Umbilical cord (tissue), 2 donors: Measurements from ENCODE around the gene NPIPB9. TPM values are rescaled to one million over a fixed set of nuclear protein-coding genes. Genes with fewer than 3 reads are reported as not detected.
"Not testable (repeated sequence)": the region's sequence is repeated elsewhere in the genome, so short reads cannot be mapped to it uniquely, and the experiment has no call there.

Source experiments
- DNase-seq: peaks from one replicate; pipeline ENCODE4 v3.0.0-alpha.2; 2015; ENCODE audit warnings: low spot score
- total RNA-seq: library from RNA; depleted of rRNA; stranded (reverse); fragments of >200 nt; gene quantifications from one replicate; pipeline ENCODE4 v1.2.3, GENCODE V29; 2014; ENCODE audit warnings: low replicate concordance; ENCODE audit not compliant: insufficient read depth

Gene NPIPB9
- total RNA-seq = 6.0 TPM

DNA sequence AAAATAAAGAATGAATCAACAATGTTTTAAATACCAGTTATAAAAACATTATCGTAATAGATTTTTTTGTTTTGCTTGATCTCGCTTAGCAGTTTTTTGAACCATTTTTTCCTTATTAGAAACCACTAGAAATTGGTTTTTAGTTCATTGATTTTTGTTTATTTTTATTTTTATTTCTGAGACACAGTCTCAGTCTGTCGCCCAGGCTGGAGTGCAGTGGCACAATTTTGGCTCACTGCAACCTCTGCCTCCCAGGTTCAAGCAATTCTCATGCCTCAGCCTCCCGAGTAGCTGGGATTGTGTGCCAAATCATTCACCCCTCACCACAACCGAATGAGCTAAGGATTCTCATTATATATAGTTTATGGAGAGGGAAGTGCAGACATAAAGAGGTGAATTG, at the start of gene NPIPB9:
TSS of gene NPIPB9 (plus strand) at position 301 of the 400 bp plus-strand sequence.
- not testable (repeated sequence) for DNase-seq

DNA sequence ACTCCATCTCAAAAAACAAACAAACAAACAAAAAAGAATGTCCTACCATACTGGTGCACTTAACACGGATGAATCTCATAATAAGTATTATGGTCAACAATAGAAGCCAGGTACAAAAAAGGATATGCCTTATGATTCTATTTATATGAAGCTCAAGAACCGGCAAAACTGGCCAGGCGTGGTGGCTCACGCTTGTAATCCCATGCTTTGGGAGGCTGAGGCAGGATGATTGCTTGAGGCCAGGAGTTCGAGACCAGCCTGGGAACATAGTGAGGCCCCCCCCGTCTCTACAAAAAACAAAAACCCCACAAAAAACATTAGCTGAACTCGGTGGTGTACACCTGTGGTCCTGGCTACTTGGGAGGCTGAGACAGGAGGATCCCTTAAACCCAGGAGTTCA, 47.3 kb upstream of the NPIPB9 start:
- DNase-seq = not testable (repeated sequence)

DNA sequence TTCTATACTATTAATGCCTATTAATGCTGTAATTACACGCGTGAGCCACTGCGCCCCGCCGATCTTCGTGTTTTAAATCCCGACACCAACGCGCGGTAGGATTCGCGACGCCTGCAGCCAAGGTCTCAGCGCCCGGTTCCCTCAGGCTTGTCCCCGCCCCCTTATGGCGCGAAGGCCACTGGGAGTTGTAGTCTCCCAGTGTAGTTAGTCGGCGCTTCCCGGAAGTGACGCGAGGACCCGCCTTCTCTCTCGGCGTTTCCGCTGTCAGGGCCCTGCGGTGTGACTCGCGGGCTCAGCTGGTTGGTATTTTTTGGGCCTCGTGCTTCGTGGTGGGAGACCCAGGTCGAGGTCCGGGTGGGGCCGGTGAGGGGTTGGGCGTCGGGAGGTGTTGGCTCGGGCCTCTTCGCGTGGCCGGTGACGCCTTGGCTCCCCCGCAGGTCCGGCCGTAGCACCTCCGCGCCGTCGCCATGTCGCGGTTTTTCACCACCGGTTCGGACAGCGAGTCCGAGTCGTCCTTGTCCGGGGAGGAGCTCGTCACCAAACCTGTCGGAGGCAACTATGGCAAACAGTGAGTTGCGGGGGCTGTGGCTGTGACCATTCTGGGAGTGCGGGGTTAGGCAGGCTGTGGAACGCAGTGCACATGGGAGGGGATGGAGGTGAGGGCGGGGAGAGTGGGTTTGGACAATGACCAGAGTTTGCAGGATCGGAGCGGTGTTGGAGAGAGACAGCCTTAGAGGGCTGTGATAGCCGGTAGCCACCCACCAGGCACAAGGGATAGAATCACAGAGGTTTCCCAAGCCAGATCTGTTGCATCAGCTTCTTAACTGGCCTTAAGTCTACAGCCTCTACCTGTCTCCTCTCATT, 40.1 kb upstream of the NPIPB9 start, which contains the start of gene EIF3C:
TSS of gene EIF3C (plus strand) at position 245 of the 864 bp plus-strand sequence. CDS start at position 468, 223 bp downstream.
- not testable (repeated sequence) for DNase-seq

DNA sequence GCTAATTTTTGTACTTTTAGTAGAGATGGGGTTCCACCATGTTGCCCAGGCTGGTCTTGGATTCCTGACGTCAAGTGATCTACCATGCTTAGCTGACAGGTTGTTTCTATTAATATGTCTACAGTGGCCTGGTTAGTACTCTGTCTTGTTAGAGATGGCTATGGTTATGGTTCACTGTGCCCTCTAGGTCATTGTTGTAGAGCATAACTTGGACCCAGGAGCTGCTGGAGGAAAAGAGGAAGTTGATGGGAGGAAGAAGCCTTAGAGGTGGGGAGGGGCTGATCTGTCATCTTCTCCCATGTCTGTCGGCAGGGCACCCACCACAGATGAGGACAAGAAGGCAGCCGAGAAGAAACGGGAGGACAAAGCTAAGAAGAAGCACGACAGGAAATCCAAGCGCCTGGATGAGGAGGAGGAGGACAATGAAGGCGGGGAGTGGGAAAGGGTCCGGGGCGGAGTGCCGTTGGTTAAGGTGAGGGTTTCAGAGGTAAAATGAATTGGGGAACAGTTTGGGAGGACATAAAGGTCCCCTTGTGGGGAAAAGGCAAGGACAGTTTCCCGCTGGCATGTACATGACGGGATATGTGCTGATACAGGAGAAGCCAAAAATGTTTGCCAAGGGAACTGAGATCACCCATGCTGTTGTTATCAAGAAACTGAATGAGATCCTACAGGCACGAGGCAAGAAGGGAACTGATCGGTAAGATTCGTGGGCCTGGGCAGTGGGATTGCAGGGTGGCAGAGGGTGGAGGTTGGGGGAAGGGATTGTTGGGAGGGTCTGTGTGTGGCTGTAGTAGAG, 28.5 kb upstream of the NPIPB9 start:
- not testable (repeated sequence) for DNase-seq

DNA sequence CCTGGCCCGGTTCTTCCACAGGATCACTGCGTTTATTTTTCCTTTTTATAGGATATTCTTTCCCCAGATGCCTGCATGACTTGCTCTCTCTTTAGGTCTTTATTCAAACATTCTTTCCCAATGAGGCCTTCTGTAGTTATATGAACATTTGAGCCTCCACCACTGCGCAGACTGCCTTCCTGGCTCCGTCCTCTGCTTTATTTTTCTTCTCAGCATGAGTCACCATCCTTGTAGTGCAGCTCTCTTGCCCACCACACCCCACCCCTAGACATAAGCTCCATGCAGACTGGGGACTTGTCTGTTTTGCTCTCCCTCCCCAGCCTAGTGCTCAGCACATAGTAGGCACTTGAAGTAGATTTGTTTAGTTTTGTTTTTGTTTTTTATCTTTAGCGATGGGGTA, 20.3 kb upstream of the NPIPB9 start:
- not testable (repeated sequence) for DNase-seq

DNA sequence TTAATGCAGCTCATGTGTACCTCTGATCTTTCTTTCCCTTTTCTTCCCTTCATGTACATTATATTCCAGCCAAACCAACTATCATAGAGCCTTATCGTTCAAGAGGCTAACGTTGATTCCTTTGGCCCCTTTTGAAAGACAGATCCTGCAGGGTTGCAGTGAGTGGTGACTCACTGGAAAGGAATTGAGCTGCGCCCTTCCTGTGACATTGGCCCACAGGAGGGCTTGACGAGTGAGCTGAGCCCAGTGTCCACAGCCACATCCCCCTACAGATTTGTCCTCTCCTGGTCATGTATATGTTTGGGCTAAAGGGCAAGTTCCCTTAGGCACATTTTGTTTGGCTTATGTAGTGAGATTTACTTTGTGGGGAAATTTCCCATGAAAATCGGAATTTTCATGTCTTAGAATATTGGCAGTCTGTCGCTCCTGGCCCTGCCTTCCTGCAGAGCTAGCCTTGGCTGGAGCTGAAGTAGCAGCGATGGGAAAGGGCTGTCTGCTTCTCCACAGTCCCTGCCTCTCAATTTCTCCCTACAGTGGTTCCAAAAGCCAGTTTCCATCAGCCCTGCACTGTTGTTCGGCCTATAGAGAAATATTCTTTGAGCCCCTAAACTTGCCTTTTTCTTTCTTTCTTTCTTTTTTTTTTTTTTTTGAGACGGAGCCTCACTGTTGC, 19.0 kb upstream of the NPIPB9 start:
- DNase-seq = not testable (repeated sequence)

DNA sequence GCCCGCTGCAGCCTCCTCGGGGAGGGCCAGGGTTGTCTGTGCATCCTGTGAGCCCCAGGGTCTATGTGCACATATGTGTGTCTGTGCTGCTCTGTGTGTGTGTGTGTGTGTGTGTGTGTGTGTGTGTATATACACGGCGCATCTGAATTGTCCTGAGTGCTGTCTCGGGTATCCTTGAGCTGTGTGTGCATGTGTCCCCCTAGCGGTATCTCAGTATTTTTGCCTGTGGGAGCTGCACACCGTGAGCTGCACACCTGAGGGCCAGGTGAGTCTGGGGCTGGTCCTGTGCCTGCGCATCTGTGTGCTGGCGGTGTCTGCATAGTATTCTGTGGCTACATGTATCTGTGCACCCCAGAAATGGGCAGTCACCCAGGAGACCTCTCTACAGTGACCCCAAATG, 11.8 kb upstream of the NPIPB9 start:
- not testable (repeated sequence) for DNase-seq

DNA sequence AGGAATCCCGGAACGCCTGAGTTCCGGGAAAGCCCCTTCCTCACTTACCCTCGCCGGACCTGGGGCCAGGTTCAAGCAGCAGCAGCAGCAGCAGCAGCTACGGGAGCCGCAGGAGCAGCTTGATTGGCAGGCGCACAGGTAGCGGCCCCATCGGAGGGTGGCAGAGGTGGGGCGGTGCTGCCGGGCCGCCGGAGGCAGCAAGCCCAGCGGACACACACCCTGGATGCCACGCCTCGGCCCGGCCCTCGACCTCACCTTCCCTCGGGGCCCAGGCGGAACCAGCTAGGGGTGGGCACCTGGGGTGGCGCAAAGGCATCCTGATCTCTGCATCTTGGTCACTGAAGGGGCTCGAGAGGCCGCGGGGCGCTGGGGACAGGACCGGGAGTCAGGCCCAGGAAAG, 11.0 kb upstream of the NPIPB9 start:
- DNase-seq = not testable (repeated sequence)

DNA sequence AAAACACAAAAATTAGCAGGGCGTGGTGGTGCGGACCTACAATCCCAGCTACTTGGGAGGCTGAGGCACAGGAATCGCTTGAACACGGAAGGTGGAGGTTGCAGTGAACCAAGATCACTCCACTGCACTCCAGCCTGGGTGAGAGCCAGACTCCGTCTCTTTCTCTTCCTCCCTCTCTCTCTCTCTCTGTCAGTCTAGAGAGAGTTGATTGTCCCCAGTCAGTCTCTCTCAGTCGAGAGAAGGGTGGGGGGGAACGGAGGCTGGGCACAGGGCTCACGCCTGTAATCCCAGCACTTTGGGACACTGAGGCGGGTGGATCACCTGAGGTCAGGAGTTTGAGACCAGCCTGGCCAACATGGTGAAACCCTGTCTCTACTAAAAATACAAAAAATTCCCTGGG, 10.3 kb upstream of the NPIPB9 start:
- not testable (repeated sequence) for DNase-seq

DNA sequence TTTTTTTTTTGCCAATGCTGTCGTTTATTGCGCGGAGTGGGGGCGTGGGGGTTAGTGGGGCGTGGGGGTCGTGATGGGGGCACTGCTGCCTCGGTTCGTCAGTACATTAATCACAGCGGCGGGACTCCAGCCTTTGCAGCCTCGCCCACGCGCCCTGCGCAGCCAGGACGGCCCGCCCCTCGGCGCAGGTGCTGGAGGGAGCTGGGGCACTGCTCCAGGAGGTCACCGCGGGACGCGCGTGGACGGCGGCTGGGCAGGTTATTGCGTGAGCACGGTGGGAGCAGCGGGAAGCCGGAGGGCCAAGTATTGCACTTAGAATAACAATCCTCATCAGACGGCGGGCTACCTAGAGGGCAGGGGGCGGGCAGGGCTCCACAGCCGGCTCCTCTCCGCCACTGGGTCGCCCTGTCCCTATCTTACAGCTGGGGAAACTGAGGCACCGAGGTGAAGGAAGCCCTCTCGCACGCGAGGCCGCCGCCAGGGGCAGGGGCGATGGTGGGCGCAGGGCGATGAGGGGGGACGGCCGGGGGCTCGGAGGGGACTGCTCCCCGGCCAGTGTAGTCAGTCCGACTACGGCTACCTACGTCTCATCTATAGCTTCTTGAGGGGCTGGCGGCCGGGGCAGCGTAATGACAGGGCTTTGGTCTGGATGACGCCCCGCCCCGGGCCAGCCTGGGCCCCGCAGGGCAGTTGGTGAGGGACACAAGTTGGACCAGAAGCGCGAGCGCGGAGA, 4.8 kb upstream of the NPIPB9 start:
- DNase-seq = not testable (repeated sequence)

DNA sequence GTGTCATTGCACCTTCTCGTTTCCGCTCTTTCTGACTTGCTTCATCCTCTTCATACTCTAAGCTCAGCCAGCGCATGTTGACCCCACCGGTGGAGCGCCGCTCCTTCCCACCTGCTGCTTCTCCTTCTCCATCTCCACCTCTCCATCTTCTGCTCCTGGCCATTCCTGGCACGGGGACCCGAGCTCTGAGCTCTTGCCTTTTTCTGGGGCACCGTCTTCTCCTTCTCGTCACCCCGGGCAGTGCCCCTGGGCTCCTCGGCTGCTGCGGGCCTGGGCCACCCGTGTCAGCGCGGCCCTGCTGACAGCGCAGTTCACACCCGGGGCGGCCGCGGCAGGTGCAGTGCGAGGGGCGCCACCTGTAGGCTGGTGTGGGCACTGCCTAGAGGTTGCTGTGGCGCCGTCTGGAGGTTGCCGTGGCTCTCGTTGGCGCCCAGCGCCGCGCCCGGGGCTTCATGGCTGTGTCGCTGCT, 1.6 kb upstream of the NPIPB9 start:
- DNase-seq = not testable (repeated sequence)

DNA sequence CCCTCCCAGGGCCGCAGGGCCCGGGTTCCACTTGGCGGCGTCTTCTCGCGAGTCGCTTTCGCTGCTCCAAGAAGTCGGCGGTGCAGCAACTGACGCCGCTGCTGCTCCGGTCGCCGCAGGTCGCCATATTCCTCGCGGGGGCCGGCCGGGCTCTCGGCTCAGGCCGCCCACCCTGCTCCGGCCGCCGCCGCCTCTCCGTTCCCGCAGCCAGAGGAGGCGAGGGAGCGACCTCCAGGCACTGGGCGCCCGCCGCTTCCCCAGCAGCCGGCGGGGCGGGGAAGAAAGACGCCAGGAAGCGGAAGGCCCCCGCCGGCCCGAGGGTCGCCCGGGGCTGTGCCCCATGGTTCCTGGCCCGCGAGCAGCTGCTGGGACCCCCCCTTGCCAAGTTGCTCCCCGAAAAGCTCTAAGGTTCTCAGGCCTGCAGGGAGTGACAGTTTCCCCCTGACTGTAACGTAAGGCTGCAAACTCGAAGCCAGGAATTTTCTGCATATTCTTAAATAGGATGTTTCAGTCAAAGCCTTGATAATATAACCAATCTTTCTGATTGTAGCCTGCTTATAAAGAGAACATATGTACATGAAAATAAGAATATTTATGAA, 1.0 kb upstream of the NPIPB9 start:
- DNase-seq = not testable (repeated sequence)

DNA sequence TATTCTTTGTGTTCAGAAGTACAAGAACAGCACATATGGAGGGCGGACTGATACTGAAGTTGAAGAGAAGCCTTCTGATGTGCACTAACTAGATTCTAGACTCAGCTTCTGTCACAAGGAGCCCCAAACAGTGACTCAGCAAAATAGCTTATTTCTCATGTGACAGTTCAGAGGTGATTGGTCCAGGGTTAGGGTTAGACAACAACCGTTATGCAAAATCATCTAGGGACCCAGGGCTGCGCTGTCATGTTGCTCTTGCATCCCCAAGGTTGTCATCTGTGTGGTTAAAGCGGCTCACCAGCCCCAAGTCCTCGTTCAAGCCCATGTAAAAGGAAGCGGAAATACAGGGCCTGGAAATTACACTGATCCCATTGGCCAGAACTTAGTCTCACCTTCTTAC, 30.1 kb downstream of the NPIPB9 start:
- DNase-seq = not testable (repeated sequence)

DNA sequence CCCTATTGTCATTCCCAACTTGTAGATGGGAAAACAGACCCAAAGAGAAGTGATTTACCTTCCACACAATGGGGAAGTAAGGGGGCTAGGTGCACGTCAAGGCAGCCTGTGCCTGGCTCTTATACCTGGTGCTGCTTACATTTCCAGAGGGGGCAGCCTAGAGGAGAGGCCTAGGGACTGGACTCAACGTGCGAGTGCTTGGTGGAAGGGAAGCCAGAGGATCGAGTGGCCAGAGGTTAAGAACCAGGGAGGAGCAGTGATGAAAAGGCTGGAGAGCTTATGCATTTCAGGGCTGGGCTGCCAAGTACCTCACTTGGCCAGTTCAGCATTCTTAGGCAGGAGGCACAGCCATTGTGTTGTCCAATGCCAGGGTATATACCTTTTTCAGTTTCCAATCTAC, 30.8 kb downstream of the NPIPB9 start:
- not testable (repeated sequence) for DNase-seq

DNA sequence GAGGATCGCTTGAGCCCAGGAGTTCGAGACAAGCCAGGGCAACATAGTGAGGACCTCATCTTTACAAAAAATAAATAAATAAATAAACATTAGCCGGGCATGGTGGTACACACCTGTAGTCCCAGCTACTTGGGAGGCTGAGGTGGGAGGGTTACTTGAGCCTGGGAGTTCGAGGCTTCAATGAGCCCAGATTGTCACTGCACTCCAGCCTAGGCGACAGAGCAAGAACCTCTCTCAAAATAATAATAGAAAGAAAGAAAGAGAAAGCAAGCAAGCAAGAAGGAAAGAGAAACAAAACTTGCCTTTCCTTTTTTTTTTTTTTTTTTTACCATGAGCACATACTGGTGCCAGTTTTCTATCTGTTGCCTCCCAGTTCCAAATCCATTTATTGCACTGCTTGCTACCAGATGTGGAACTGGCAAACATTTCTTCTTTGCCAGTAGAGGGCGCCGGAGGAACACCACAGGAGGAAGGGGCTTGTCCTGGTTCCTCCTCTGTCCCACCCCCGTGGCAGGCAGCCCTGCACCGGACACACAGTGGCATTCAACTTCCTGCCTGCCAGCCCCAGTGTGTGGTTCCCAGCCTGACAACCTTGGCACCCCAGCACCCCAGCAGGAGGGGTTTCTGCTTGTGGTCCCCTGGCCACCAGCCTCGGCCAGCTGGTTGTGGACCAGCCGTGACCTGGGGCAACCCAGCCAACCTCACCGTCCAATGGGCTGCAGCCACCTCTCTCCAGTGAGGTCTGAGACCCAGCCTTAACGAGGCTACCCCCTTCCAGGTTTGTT, 50.8 kb downstream of the NPIPB9 start:
- DNase-seq = peak; percentile 71

DNA sequence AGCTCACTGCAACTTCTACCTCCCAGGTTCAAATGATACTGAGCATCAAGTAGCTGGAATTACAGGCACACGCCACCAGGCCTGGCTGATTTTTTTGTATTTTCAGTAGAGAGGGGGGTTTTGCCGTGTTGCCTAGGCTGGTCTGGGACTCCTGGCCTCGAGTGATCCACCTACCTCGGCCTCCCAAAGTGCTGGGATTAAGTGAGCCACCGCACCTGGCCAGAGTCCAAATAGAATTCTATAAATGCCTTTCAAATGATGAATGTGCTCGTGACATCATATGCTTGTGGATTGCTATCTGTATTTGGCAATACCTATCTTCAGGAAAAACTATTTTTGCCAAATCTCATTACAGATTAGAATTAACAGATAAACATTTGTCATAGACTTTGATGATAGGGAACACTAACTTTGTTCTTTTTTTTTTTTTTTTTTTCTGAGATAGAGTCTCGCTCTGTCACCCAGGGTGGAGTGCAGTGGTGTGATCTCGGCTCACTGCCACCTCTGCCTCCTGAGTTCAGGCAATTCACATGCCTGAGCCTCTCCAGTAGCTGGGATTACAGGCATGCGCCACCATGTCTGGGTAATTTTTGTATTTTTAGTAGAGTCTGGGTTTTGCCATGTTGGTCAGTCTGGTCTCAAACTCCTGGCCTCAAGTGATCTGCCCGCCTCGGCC, 56.0 kb downstream of the NPIPB9 start:
- not testable (repeated sequence) for DNase-seq

DNA sequence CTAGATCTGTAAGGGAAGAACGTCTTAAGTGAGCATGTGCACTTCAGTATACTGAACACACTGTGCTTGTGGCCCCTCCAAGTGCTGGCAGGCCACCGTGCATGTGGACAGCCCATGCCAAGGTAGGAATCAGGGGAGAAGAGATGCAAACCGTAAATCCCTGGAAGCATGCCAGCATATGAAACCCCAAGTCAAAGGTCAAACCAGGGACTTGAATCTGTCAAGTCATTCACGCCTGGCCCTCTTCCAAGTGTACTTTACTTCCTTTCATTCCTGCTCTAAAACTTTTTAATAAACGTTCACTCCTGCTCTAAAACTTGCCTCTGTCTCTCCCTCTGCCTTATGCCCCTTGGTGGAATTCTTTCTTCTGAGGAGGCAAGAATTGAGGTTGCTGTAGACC, 68.4 kb downstream of the NPIPB9 start:
- no peak for DNase-seq

DNA sequence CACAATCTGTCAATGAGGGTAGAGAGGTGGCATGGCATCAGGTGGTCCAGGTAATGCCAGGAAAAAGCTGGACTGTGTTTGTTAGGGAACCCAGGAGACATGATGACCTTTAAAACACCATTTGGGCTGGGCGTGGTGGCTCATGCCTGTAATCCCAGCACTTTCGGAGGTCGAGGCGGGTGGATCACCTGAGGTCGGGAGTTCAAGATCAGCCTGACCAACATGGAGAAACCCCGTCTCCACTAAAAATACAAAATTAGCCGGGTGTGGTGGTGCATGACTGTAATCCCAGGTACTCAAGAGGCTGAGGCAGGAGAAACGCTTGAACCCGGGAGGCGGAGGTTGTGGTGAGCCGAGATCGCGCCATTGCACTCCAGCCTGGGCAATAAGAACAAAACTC, 69.0 kb downstream of the NPIPB9 start:
- DNase-seq = not testable (repeated sequence)

DNA sequence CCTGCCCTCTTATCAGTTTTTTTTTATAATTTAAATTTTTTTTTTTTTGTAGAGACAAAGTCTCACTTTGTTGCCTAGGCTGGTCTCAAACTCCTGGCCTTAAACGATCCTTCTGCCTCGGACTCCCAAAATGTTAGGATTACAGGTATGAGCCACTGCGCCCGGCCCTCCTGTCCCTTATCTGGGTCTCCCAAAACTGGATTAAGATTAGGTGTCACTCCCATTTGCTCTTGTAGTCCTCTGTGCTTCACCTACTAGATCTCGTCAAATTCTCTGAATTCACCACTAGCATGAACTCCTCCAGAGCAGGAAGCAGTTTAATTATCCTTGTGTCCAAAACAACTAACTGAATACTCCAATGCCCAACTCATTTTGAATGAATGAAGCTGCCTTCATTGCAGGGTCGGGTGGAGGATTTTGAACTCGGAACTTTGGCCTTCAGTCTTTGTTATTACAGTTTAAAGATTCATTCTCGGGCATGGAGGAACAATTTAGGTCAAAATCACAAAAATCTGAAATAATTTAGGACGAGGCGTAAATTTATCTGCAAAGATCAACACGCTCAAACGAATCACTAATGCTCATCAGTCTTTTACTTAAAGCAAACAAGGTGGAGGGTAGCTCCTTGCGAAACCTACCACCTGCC, 70.4 kb downstream of the NPIPB9 start:
- no peak for DNase-seq
